Prostate gland (tissue), 2 donors: ENCODE measurements around the gene DPP9. TPM values are rescaled to one million over a fixed set of nuclear protein-coding genes. Genes with fewer than 3 reads are reported as not detected.

Source experiments
- DNase-seq: peaks from one replicate; pipeline ENCODE4 v3.0.0-alpha.2; 2019; ENCODE audit warnings: low spot score
- H3K27ac ChIP-seq, 2 donors: fragments of 200-600 bp; sonication (generic); 2 replicates each; pipeline ENCODE4 v1.5.1; 2017 to 2019
- H3K27me3 ChIP-seq: fragments of 200-600 bp; sonication (generic); replicated peaks from 2 replicates; pipeline ENCODE4 v1.5.1; 2019; ENCODE audit not compliant: insufficient read depth
- H3K36me3 ChIP-seq, 2 donors: fragments of 200-600 bp; sonication (generic); 1 replicate in 1 of 2; 2 replicates in 1 of 2; pipeline versions ENCODE4 v1.5.1 to v1.8.1; 2017 to 2019
- H3K4me1 ChIP-seq: fragments of 200-600 bp; sonication (generic); replicated peaks from 2 replicates; pipeline ENCODE4 v1.5.1; 2019
- H3K4me3 ChIP-seq, 2 donors: fragments of 200-600 bp; sonication (generic); 2 replicates each; pipeline ENCODE4 v1.5.1; 2017 to 2019
- H3K9me3 ChIP-seq: fragments of 200-600 bp; sonication (generic); 2 replicates; pipeline ENCODE4 v1.5.1; 2017
- CTCF ChIP-seq, 4 experiments: fragments of 200-600 bp in 2 of 4; fragments of 450-650 bp in 2 of 4; sonication (generic) in 2 of 4; IDR thresholded peaks; 1 replicate in 3 of 4; 2 replicates in 1 of 4; pipeline ENCODE4 v1.5.1; 2016 to 2019; ENCODE audit warnings: antibody characterized with exemption in 4 of 4, mild to moderate bottlenecking in 2 of 4, moderate library complexity in 2 of 4
- POLR2A ChIP-seq: fragments of 450-650 bp; IDR thresholded peaks from one replicate; pipeline ENCODE4 v1.6.1; 2016; ENCODE audit warnings: antibody characterized with exemption, mild to moderate bottlenecking
- POLR2AphosphoS5 ChIP-seq: sonication (generic); formaldehyde crosslinking; IDR thresholded peaks from one replicate; pipeline ENCODE4 v1.6.1; 2017; ENCODE audit warnings: antibody characterized with exemption
- WGBS: methylation state at CpG from one replicate; pipeline ENCODE4 v1.1.5; 2018; 5-methylcytosine and 5-hydroxymethylcytosine counted together
- intact Hi-C: fragments of 100-400 bp; cut with DNase I; formaldehyde crosslinking; loops from one replicate; pipeline ENCODE4 v1.14.2; 2022
- total RNA-seq, 2 donors: library from RNA; depleted of rRNA; stranded (reverse); fragments of >200 nt; gene quantifications; one replicate each; pipeline ENCODE4 v1.1.0, GENCODE V29; 2016

Gene DPP9
- total RNA-seq, 2 donors from 2014 or later = 53.5 to 116 TPM

- DNase-seq = no peak
- Histone ChIP-seq H3K4me3 (no peak overlapping the region), H3K27me3 (no peaks in the 10 kb centered on the region), H3K4me1 (no peaks in the 10 kb centered on the region), H3K36me3 (peaks cover 6 to 17% of the 10 kb centered on the region in 2 donors), H3K9me3 (no peaks in the 10 kb centered on the region), H3K27ac (no peak overlapping the region)
- WGBS = 77% methylated on average over 19 of the region's 19 CpGs
- intact Hi-C loops = no loop called here
- TF ChIP-seq POLR2AphosphoS5 = no peak
- no peak for TF ChIP-seq CTCF (IDR thresholded peaks at IDR 0.05)
- no peak for TF ChIP-seq POLR2A
Measured at GRCh38 chr19:4705413-4706131, 18.1 kb downstream of the DPP9 start.

GRCh38 chr19:4704317-4704673 is 19.3 kb downstream of the DPP9 start:
- WGBS = 85% methylated on average over 9 of the region's 9 CpGs
- intact Hi-C loops = no loop called here
- H3K36me3 ChIP-seq = peaks cover 6 to 17% of the 10 kb centered on the region in 2 donors

GRCh38 chr19:4703671-4704316 is 19.8 kb downstream of the DPP9 start:
- no peak for DNase-seq
- Histone ChIP-seq H3K4me1 (no peaks in the 10 kb centered on the region), H3K27ac (no peak overlapping the region), H3K9me3 (no peaks in the 10 kb centered on the region), H3K27me3 (no peaks in the 10 kb centered on the region), H3K4me3 (no peak overlapping the region), H3K36me3 (peaks cover 6 to 17% of the 10 kb centered on the region in 2 donors)
- TF ChIP-seq CTCF (IDR thresholded peaks at IDR 0.05) (no peak), POLR2A (no peak), POLR2AphosphoS5 (no peak)
- WGBS = 91% methylated on average over 28 of the region's 28 CpGs
- intact Hi-C loops = no loop called here

More at GRCh38 chr19:4704317-4704673, 19.3 kb downstream of the DPP9 start:
- no peaks in the 10 kb centered on the region for H3K27me3 ChIP-seq
- no peaks in the 10 kb centered on the region for H3K4me1 ChIP-seq
- no peak for TF ChIP-seq POLR2AphosphoS5
- TF ChIP-seq POLR2A = no peak
- TF ChIP-seq CTCF (IDR thresholded peaks at IDR 0.05) = no peak
- H3K4me3 ChIP-seq = no peak overlapping the region
- no peak overlapping the region for H3K27ac ChIP-seq
- no peaks in the 10 kb centered on the region for H3K9me3 ChIP-seq
- DNase-seq = no peak

DNA sequence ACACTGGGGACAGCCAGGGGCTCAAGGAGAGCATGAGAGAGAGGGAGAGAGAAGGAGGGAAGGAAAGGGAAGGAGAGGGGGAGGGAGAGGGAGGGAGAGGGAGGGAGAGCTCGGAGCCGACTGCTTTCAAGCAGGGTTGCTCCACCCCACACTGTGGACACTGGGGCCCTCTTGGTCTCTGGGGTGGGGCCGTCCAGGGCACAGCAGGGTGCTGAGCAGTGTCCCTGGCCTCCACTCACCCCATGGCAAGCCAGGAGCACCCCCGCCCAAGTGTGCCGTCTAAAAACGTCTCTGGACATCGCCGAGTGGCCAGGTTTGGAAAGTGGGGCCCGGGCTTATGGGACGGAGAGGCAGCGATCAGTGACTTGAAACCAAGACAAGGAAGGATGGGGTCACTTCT is 20.9 kb downstream of the DPP9 start:
- TF ChIP-seq POLR2AphosphoS5 (no peak), POLR2A (no peak), CTCF (IDR thresholded peaks at IDR 0.05) (no peak)

DNA sequence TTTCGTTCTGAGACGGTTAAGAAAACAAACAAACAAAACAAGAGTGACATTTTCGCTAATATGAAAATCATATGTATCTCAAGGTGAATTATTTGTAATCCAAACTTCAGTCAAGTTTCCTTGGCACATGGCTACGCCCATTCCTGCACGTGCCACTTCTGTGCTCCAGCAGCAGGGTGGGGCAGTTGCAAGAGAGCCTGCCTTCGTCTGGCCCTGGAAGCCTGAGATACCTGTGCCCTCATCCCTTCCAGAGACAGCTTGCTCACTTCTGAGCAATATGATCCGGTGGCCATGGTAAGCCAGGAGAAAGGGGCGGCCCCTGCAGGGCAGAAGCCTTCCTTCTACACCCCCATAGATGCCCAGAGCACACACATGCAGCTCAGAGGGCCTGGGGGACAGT is 22.1 kb downstream of the DPP9 start:
- intact Hi-C loops = no loop called here
- no peaks in the 10 kb centered on the region for H3K4me1 ChIP-seq
- 83% methylated on average over 8 of the region's 8 CpGs for WGBS
- H3K9me3 ChIP-seq = no peaks in the 10 kb centered on the region
- TF ChIP-seq CTCF (IDR thresholded peaks at IDR 0.05) = no peak
- TF ChIP-seq POLR2A = no peak
- TF ChIP-seq POLR2AphosphoS5 = no peak
- H3K4me3 ChIP-seq = no peak overlapping the region
- no peak for DNase-seq
- H3K27me3 ChIP-seq = no peaks in the 10 kb centered on the region
- no peak overlapping the region for H3K27ac ChIP-seq
- peaks cover 6 to 17% of the 10 kb centered on the region in 2 donors for H3K36me3 ChIP-seq

More for the DNA sequence above, 20.9 kb downstream of the DPP9 start:
- H3K4me3 ChIP-seq = no peak overlapping the region
- 83% methylated on average over 11 of the region's 11 CpGs for WGBS
- no peak for DNase-seq
- peaks cover 6 to 17% of the 10 kb centered on the region in 2 donors for H3K36me3 ChIP-seq
- H3K27me3 ChIP-seq = no peaks in the 10 kb centered on the region
- intact Hi-C loops = no loop called here
- H3K9me3 ChIP-seq = no peaks in the 10 kb centered on the region
- H3K27ac ChIP-seq = no peak overlapping the region
- no peaks in the 10 kb centered on the region for H3K4me1 ChIP-seq
